OCI-LY1 (cell line): ENCODE results near the gene ENPP7.

Experiments used
- CTCF ChIP-seq: fragments of 200-600 bp; sonication (generic), shearing (Covaris generic); IDR thresholded peaks from 2 replicates; pipeline ENCODE4 v1.5.1; 2017; ENCODE audit warnings: mild to moderate bottlenecking, antibody characterized with exemption, low read length, moderate library complexity, mixed read lengths
- EZH2 ChIP-seq: fragments of 200-600 bp; sonication (generic), shearing (Covaris generic); IDR thresholded peaks from 2 replicates; pipeline ENCODE4 v1.8.0; 2017; ENCODE audit warnings: borderline replicate concordance, mixed run types, mild to moderate bottlenecking, antibody characterized with exemption, low read length, moderate library complexity, mixed read lengths

GRCh38 chr17:79695293-79695790, 35.4 kb upstream of the ENPP7 start:
- no peak for TF ChIP-seq EZH2
- no peak for TF ChIP-seq CTCF
